BLaER1 (cell line): ENCODE measurements around the gene NAMPT.

Source experiments
- H3K27ac ChIP-seq: shearing (Covaris generic); formaldehyde crosslinking; 2 replicates; pipeline ENCODE4 v1.8.1; 2022
- H3K27me3 ChIP-seq: shearing (Covaris generic); formaldehyde crosslinking; 2 replicates; pipeline ENCODE4 v1.8.1; 2022
- H3K36me3 ChIP-seq: shearing (Covaris generic); formaldehyde crosslinking; 2 replicates; pipeline ENCODE4 v1.8.1; 2022
- H3K4me1 ChIP-seq: shearing (Covaris generic); formaldehyde crosslinking; 2 replicates; pipeline ENCODE4 v1.8.1; 2022
- H3K4me2 ChIP-seq: shearing (Covaris generic); formaldehyde crosslinking; 2 replicates; pipeline ENCODE4 v1.8.1; 2022
- H3K4me3 ChIP-seq: shearing (Covaris generic); formaldehyde crosslinking; 2 replicates; pipeline ENCODE4 v1.8.1; 2022
- H3K9ac ChIP-seq: shearing (Covaris generic); formaldehyde crosslinking; 2 replicates; pipeline ENCODE4 v1.8.1; 2022
- H3K9me3 ChIP-seq: shearing (Covaris generic); formaldehyde crosslinking; 2 replicates; pipeline ENCODE4 v1.8.1; 2022
- H4K20me1 ChIP-seq: shearing (Covaris generic); formaldehyde crosslinking; 2 replicates; pipeline ENCODE4 v1.8.1; 2022
- Cebpa-rat ChIP-seq: shearing (Covaris generic); IDR thresholded peaks from 2 replicates; pipeline ENCODE4 v1.8.1; 2022

The NAMPT gene

DNA sequence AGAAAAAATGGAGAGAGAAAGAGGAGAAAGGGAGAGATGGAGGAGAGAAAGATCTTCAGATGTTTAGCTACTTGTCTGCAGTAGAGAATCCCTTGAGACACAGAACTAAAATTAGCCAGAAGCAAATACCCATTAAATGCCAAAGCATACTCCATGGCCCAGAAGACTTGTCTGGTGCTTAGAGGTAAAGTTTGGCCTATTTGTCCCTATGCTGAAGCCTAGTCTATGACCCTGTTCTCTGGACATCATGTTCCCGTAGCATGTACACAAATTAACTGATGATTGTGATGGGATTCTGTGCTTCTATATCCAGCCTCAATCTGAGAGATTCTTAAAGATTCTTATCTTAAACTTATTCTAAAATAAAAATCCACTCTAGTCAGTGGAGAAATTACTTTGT, 85.8 kb downstream of the NAMPT start:
- H3K4me1 ChIP-seq = peaks cover 19% of the 10 kb centered on the region
- H3K9me3 ChIP-seq = no peaks in the 10 kb centered on the region
- H3K27ac ChIP-seq = no peak overlapping the region
- H3K4me3 ChIP-seq = no peak overlapping the region
- no peaks in the 10 kb centered on the region for H4K20me1 ChIP-seq
- TF ChIP-seq Cebpa-rat = no peak
- H3K36me3 ChIP-seq = no peaks in the 10 kb centered on the region
- no peaks in the 10 kb centered on the region for H3K27me3 ChIP-seq
- peak overlapping the region; percentile 24 for H3K4me2 ChIP-seq
- H3K9ac ChIP-seq = no peak overlapping the region
